ENCODE data around the gene MBNL2. TPM values are rescaled to one million over a fixed set of nuclear protein-coding genes. Genes with fewer than 3 reads are reported as not detected.

MBNL2 gene
- total and polyA plus RNA-seq, 5 donors from 2014 or later = 15.6 to 37.2 (median 17.6) TPM

DNA sequence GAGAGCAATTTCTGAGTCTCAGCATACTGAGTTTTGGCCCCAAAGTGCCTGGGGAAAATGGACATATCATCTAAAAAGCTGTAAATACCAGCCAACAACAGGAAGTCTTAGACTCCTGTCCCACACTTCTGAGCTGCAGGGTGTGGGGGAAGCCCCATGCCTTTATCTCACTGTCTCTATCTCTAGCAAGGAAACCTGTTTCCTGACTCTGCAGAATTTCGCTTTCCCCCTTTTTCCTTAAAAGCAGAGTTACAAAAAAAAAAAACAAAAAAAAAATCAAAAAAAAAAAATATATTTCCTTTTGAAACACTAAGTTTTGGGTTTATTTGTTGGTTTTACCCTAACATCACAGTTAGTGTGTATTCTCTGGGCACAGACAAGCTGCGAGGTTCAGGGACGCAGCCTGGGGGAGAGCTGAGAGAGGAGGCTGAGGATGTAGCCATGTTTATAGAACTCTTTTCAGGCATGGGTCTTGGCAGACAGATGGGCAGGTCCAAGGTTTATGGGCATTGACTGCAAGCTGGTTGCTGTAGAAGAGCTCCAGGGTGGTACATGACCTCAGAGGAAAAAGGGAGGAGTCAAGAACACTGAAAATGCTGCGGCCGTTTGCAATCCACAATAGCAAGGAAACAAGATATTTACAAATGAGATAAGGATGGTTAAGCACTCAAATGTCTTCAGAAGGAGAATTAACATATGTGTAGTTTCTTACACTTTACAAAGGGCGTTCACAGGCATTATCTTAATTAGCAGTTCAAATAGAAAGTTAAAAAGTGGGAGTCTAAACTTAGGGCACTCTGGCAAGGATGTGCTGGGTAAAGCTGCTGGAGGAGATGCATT is 4.9 kb downstream of the MBNL2 start:
- H3K4me1 ChIP-seq (ENCODE audit: control insufficient read depth, insufficient read depth, low read length, poor library complexity, severe bottlenecking) = peaks cover 50% of the 10 kb centered on the region
- Mint-ChIP-seq H3K36me3 (peaks cover 19% of the 10 kb centered on the region), H3K9me3 (no peaks in the 10 kb centered on the region), H3K4me1 (peaks cover 31 to 77% (median 52%) of the 10 kb centered on the region in 4 donors), H3K4me3 (peak overlapping the region; percentile 89 to 96 (median 94)), H3K27me3 (no peaks in the 10 kb centered on the region), H3K27ac (peak overlapping the region; percentile 56 to 99 (median 97))
- no peaks in the 10 kb centered on the region for H3K9me3 ChIP-seq (ENCODE audit: control insufficient read depth in 2 of 2, low read length in 2 of 2)
- peaks cover 6% of the 10 kb centered on the region for H3K36me3 ChIP-seq (ENCODE audit: control insufficient read depth, insufficient read depth, low read length)
- DNase-seq (peak; percentile 27 to 59 (median 27)), ATAC-seq (ENCODE audit: low read depth in 2 of 2) (peak; percentile 35 to 37)
- H3K27ac ChIP-seq (ENCODE audit: insufficient read depth, low read length, poor library complexity, severe bottlenecking) = peak overlapping the region; percentile 83
- peak overlapping the region; percentile 96 for H3K4me3 ChIP-seq (ENCODE audit: low read depth, low read length)
- no peaks in the 10 kb centered on the region for H3K27me3 ChIP-seq (ENCODE audit: control insufficient read depth, insufficient read depth, low read length)

DNA sequence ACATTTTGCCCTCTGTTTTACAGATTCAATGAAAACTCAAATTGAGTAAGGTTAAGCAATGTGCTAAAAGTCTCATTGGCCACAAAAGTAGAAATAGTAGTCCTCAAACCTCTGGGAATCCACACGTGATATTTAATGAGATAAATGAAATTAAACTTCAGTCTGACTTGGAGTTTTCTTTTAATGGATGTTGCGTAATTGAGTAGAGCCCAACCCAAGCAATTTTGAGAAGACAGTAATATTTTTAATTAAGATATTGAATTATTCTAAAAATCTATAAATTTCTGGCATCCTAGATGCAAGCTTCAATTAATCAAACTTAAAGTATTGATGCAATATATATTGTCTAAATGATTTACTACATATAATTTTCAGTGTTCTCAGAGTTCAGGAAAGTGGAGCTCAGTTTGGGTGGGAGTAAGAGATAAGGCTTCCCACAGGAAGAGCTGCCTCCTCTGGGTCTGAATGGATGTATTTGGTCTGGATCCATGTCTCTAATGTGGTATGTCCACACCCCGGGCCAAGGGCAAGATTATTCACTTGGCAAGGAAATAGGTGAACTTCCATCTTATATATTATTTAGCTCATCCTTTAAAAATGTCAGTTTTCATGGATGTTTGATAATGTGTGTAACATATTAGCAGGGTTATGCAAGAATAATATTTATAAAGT is 6.9 kb downstream of the MBNL2 start:
- Histone ChIP-seq H3K27me3 (ENCODE audit: control insufficient read depth, insufficient read depth, low read length) (no peaks in the 10 kb centered on the region), H3K9me3 (ENCODE audit: control insufficient read depth in 2 of 2, low read length in 2 of 2) (no peaks in the 10 kb centered on the region), H3K36me3 (ENCODE audit: control insufficient read depth, insufficient read depth, low read length) (peaks cover 9% of the 10 kb centered on the region), H3K4me3 (ENCODE audit: low read depth, low read length) (no peak overlapping the region), H3K27ac (ENCODE audit: insufficient read depth, low read length, poor library complexity, severe bottlenecking) (no peak overlapping the region), H3K4me1 (ENCODE audit: control insufficient read depth, insufficient read depth, low read length, poor library complexity, severe bottlenecking) (peaks cover 40% of the 10 kb centered on the region)
- DNase-seq (no peak), ATAC-seq (ENCODE audit: low read depth in 2 of 2) (no peak)
- Mint-ChIP-seq H3K4me1 (peaks cover 34 to 86% (median 61%) of the 10 kb centered on the region in 4 donors), H3K27ac (no peak overlapping the region), H3K36me3 (peaks cover 26% of the 10 kb centered on the region), H3K4me3 (no peak overlapping the region), H3K27me3 (no peaks in the 10 kb centered on the region), H3K9me3 (no peaks in the 10 kb centered on the region)

DNA sequence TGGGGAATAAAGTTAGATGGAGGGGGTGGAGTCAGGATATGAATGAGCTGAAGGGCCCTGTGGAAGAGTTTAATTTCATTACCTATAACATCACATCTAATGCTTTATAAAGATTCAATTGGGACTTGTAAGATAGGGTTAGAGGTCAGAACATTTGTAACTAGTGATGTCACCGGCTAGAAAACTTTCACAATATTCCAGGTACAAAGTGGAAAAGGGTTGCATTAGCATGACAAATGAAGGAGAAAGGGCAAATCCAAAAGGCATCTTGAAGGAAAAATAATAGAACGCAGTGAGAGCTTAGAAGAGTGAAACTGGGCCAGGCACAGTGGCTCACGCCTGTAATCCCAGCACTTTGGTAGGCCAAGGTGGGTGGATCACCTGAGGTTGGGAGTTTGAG is 7.6 kb downstream of the MBNL2 start:
- ATAC-seq (ENCODE audit: low read depth in 2 of 2) (no peak), DNase-seq (no peak)
- H3K36me3 ChIP-seq (ENCODE audit: control insufficient read depth, insufficient read depth, low read length) = peaks cover 11% of the 10 kb centered on the region
- Mint-ChIP-seq H3K4me3 (no peak overlapping the region), H3K4me1 (peaks cover 31 to 86% (median 62%) of the 10 kb centered on the region in 4 donors), H3K27ac (no peak overlapping the region), H3K36me3 (peaks cover 32% of the 10 kb centered on the region), H3K27me3 (no peaks in the 10 kb centered on the region), H3K9me3 (no peaks in the 10 kb centered on the region)
- no peaks in the 10 kb centered on the region for H3K27me3 ChIP-seq (ENCODE audit: control insufficient read depth, insufficient read depth, low read length)
- no peaks in the 10 kb centered on the region for H3K9me3 ChIP-seq (ENCODE audit: control insufficient read depth in 2 of 2, low read length in 2 of 2)
- peaks cover 33% of the 10 kb centered on the region for H3K4me1 ChIP-seq (ENCODE audit: control insufficient read depth, insufficient read depth, low read length, poor library complexity, severe bottlenecking)
- H3K4me3 ChIP-seq (ENCODE audit: low read depth, low read length) = no peak overlapping the region
- no peak overlapping the region for H3K27ac ChIP-seq (ENCODE audit: insufficient read depth, low read length, poor library complexity, severe bottlenecking)

DNA sequence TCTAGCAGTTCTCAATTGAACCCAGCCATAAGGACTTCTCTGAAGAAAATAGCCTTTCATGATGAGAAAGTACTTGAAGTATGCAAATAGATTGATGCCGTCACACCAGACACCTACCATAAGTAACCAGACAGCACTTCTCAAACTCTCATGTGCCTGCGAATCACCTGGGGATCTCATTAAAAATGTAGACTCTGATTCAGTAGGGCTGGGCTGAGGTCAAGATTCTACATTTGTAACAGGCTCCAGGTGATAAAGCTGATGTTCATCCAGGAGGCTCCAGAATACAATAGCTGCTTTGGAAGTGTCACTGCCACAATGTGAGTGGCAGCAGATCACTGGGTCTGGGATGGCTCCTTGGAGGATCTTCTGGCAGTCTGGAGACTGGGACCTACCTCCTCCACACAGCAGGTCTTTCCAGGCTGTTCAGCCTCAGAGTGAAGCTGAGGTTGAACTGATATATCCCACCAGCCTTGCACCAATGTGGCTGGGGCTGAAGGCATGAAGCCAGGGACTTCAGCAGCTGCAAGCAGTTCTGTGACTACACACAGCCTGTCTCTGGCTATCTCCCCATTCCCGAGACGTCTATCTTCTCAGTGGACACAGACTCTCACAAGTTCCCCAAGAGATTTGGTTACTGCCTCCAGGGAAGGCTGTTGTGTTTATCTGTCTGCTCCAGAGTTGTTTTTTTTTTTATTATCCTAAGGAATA is 9.1 kb downstream of the MBNL2 start:
- peaks cover 34% of the 10 kb centered on the region for H3K36me3 Mint-ChIP-seq
- H3K9me3 Mint-ChIP-seq = no peaks in the 10 kb centered on the region

DNA sequence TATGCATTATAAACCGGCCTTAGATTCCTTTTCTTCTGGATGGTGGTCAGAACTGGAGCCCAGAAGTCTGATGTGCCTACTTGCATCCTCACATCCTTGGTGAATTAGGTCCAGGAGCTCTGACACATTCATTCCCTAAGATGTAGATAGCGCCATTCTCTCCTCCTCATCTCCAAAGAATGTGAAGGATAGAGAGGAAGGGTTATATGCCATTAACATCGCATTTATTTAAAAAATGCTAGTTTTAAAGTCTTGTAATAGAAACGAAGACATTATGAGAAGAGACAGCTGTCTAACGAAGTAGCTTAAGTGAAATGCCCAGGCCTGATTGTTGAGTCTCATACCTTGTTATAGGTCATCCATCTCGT is 9.7 kb downstream of the MBNL2 start:
- no peak for DNase-seq
- Mint-ChIP-seq H3K4me1 (peaks cover 28 to 79% (median 56%) of the 10 kb centered on the region in 4 donors), H3K36me3 (peaks cover 34% of the 10 kb centered on the region), H3K27ac (peak overlapping the region in 1 of 3 donors; percentile 64), H3K9me3 (no peaks in the 10 kb centered on the region), H3K4me3 (peak overlapping the region in 1 of 4 donors; percentile 34), H3K27me3 (no peaks in the 10 kb centered on the region)
- no peak overlapping the region for H3K27ac ChIP-seq (ENCODE audit: insufficient read depth, low read length, poor library complexity, severe bottlenecking)
- peaks cover 13% of the 10 kb centered on the region for H3K4me1 ChIP-seq (ENCODE audit: control insufficient read depth, insufficient read depth, low read length, poor library complexity, severe bottlenecking)
- H3K4me3 ChIP-seq (ENCODE audit: low read depth, low read length) = no peak overlapping the region
- no peaks in the 10 kb centered on the region for H3K9me3 ChIP-seq (ENCODE audit: control insufficient read depth in 2 of 2, low read length in 2 of 2)
- H3K36me3 ChIP-seq (ENCODE audit: control insufficient read depth, insufficient read depth, low read length) = peaks cover 13% of the 10 kb centered on the region
- no peaks in the 10 kb centered on the region for H3K27me3 ChIP-seq (ENCODE audit: control insufficient read depth, insufficient read depth, low read length)
- no peak for ATAC-seq (ENCODE audit: low read depth in 2 of 2)

More for the DNA sequence above, 9.1 kb downstream of the MBNL2 start:
- Mint-ChIP-seq H3K27ac (peak overlapping the region in 1 of 3 donors; percentile 64), H3K27me3 (no peaks in the 10 kb centered on the region), H3K4me3 (no peak overlapping the region), H3K4me1 (peaks cover 23 to 78% (median 55%) of the 10 kb centered on the region in 4 donors)
- DNase-seq = no peak
- H3K27me3 ChIP-seq (ENCODE audit: control insufficient read depth, insufficient read depth, low read length) = no peaks in the 10 kb centered on the region
- H3K4me3 ChIP-seq (ENCODE audit: low read depth, low read length) = no peak overlapping the region
- ATAC-seq (ENCODE audit: low read depth in 2 of 2) = no peak
- H3K27ac ChIP-seq (ENCODE audit: insufficient read depth, low read length, poor library complexity, severe bottlenecking) = no peak overlapping the region
- peaks cover 18% of the 10 kb centered on the region for H3K4me1 ChIP-seq (ENCODE audit: control insufficient read depth, insufficient read depth, low read length, poor library complexity, severe bottlenecking)
- no peaks in the 10 kb centered on the region for H3K9me3 ChIP-seq (ENCODE audit: control insufficient read depth in 2 of 2, low read length in 2 of 2)
- peaks cover 13% of the 10 kb centered on the region for H3K36me3 ChIP-seq (ENCODE audit: control insufficient read depth, insufficient read depth, low read length)

DNA sequence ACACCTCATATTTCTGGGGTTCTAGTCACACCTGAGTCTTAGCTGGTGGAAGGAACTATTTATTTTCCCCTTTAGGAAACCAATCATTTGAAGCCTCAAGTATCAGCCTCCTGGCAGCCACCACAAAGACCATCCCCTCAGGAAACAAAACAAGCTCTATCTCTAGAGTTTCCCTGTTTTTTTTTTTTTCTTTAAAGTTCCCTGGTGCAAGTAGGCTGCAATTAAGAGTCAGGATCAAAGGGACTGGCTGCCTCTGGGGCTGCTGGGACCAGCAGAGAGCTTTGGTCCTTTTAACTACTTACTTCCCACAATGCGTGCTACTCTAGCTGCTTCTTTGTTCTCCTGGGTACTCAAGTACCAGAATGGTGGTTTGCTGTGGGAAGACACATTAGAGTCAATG is 11.4 kb downstream of the MBNL2 start:
- H3K9me3 Mint-ChIP-seq = no peaks in the 10 kb centered on the region
- Histone ChIP-seq H3K36me3 (ENCODE audit: control insufficient read depth, insufficient read depth, low read length) (peaks cover 13% of the 10 kb centered on the region), H3K27me3 (ENCODE audit: control insufficient read depth, insufficient read depth, low read length) (no peaks in the 10 kb centered on the region), H3K27ac (ENCODE audit: insufficient read depth, low read length, poor library complexity, severe bottlenecking) (no peak overlapping the region), H3K4me3 (ENCODE audit: low read depth, low read length) (no peak overlapping the region), H3K4me1 (ENCODE audit: control insufficient read depth, insufficient read depth, low read length, poor library complexity, severe bottlenecking) (peaks cover 5% of the 10 kb centered on the region), H3K9me3 (ENCODE audit: control insufficient read depth in 2 of 2, low read length in 2 of 2) (no peaks in the 10 kb centered on the region)
- no peak overlapping the region for H3K4me3 Mint-ChIP-seq
- ATAC-seq (ENCODE audit: low read depth in 2 of 2) = no peak
- H3K27ac Mint-ChIP-seq = peak overlapping the region in 1 of 3 donors; percentile 29
- no peaks in the 10 kb centered on the region for H3K27me3 Mint-ChIP-seq
- H3K36me3 Mint-ChIP-seq = peaks cover 45% of the 10 kb centered on the region
- DNase-seq = no peak
- H3K4me1 Mint-ChIP-seq = peaks cover 27 to 78% (median 58%) of the 10 kb centered on the region in 4 donors

DNA sequence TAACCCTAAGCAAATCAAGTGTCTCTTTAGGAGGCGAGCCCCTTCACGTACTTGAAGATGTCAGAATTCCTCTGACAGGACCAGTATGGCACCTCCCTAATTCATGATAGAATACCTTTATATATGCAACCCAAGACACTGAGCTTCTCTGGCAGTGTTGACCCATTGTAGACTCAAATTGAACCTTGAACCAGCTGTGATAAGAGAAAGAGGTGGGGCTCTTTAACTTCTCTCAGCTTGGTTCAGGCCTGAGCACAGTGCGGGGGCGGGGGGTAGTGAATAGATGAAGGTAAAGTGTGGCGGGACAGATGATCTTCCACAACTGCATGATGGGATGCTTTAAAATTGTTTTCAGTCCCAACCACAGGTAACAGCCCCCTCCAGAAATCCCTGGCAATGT is 12.1 kb downstream of the MBNL2 start:
- Mint-ChIP-seq H3K36me3 (peaks cover 50% of the 10 kb centered on the region), H3K27me3 (no peaks in the 10 kb centered on the region)
- ATAC-seq (ENCODE audit: low read depth in 2 of 2) = no peak

More for the DNA sequence above, 12.1 kb downstream of the MBNL2 start:
- no peak overlapping the region for H3K4me3 ChIP-seq (ENCODE audit: low read depth, low read length)
- peaks cover 8% of the 10 kb centered on the region for H3K4me1 ChIP-seq (ENCODE audit: control insufficient read depth, insufficient read depth, low read length, poor library complexity, severe bottlenecking)
- DNase-seq = no peak
- Mint-ChIP-seq H3K9me3 (no peaks in the 10 kb centered on the region), H3K4me3 (no peak overlapping the region), H3K27ac (no peak overlapping the region), H3K4me1 (peaks cover 30 to 80% (median 60%) of the 10 kb centered on the region in 4 donors)
- H3K27me3 ChIP-seq (ENCODE audit: control insufficient read depth, insufficient read depth, low read length) = no peaks in the 10 kb centered on the region
- H3K36me3 ChIP-seq (ENCODE audit: control insufficient read depth, insufficient read depth, low read length) = peaks cover 13% of the 10 kb centered on the region
- no peaks in the 10 kb centered on the region for H3K9me3 ChIP-seq (ENCODE audit: control insufficient read depth in 2 of 2, low read length in 2 of 2)
- H3K27ac ChIP-seq (ENCODE audit: insufficient read depth, low read length, poor library complexity, severe bottlenecking) = no peak overlapping the region
